Measurements from ENCODE around the gene PXK.
A peak's percentile ranks its signal among the peaks of the same experiment; 100 is the strongest.

DNA sequence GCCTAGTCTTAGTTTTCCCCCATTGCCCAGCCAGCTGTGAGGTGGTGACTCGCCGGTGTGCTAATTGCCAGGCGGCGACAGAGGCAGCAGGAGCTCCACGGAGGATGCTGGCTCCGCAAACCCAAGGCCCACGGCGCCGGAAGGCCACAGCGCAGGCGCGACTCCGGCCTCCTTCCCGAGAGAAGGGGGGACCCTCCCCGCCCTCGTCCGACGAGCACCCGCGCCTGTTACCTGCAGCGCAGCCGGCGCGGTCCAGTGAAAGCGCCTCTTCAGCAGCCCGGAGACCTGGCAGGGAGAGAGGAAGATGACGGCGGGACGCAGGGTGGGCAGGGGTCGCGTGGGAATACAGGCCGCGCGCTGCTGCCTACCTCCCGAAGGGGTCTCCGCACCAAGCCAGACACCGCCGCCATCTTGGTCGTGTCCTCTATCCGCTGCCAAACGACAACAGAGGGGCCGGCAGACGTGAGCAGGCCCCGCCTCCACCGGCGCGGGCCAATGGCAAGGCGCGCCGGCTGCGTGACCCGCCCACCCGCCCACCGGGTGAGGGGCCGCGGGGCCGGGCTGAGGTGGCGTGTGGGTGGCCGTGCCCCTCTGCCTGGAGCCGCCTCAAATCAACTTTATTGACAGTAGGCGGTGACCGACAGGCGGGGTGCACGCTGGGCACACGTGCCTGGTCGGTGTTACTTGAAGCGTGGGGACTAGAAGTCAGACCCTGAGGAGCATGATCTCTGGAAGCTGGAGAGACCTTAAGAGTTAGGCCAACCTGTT is 100.9 kb downstream of the PXK start, which contains the start of gene PDHB:
- TF ChIP-seq, protein P1, sequence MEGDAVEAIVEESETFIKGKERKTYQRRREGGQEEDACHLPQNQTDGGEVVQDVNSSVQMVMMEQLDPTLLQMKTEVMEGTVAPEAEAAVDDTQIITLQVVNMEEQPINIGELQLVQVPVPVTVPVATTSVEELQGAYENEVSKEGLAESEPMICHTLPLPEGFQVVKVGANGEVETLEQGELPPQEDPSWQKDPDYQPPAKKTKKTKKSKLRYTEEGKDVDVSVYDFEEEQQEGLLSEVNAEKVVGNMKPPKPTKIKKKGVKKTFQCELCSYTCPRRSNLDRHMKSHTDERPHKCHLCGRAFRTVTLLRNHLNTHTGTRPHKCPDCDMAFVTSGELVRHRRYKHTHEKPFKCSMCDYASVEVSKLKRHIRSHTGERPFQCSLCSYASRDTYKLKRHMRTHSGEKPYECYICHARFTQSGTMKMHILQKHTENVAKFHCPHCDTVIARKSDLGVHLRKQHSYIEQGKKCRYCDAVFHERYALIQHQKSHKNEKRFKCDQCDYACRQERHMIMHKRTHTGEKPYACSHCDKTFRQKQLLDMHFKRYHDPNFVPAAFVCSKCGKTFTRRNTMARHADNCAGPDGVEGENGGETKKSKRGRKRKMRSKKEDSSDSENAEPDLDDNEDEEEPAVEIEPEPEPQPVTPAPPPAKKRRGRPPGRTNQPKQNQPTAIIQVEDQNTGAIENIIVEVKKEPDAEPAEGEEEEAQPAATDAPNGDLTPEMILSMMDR (IDR thresholded peaks at IDR 0.05) = peak in 1 of 7 experiments; percentile 8
- TF ChIP-seq POLR2A (IDR thresholded peaks at IDR 0.05) = peak in 1 of 4 donors; percentile 42
- peak; percentile 29 to 89 (median 89) for TF ChIP-seq POLR2AphosphoS5 (IDR thresholded peaks at IDR 0.05)
